GM18499 (cell line): ENCODE measurements around the gene KIAA1671.

Experiments
- ATAC-seq: cut with Tn5 transposase; IDR thresholded peaks from one replicate; pipeline ENCODE4 v1.9.1; 2021; ENCODE audit warnings: moderate number of reproducible peaks; ENCODE audit not compliant: insufficient read depth, unreplicated experiment

KIAA1671 gene

DNA sequence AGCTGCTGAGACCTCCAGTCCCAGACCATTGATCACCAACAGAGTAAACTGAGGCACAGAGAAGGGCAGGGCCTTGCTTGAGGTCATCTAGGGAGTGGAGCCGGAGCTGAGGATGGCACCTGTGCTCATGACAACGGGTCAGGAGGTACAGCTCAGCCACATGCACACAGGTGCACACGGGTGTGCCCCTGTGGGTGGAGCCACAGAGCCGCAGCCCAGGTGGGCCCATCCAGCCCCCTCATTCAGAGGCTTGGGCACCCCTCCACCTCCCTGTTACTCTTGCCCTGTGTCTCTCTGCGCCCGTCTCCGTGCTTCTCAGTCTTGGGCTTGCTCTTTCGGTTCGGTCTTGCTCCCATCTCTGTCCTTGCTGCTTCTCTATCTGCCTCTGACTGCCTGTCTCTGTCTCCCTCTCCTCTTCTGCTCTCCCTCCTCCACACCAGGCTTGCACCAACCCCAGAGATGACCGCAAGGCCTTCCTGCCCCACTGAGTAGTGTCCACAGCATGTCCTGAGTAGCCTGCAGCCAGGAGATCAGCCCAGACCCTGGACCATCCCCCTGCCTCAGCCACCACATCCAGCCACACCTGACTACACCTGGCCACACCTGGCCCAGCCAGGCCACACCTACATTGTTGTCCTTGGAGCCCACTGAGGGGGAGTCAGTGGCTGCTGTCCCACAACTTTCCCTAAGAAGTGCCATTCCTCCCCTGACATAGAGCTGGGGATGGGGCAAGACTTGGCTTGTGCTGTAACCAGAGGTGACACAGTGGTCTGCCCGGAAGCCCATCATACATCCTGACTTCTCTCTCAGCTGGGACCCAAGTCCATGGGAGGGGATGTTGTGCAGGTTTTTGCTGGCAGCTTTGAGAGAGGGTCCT lies 207.8 kb downstream of the KIAA1671 start:
- ATAC-seq: no peak

- ATAC-seq: no peak
Observed at GRCh38 chr22:25161017-25161915, 208.8 kb downstream of the KIAA1671 start.

- ATAC-seq: no peak
Observed at GRCh38 chr22:25161916-25162530, 209.5 kb downstream of the KIAA1671 start.

GRCh38 chr22:25162561-25162960 lies 210.0 kb downstream of the KIAA1671 start:
- no peak for ATAC-seq

DNA sequence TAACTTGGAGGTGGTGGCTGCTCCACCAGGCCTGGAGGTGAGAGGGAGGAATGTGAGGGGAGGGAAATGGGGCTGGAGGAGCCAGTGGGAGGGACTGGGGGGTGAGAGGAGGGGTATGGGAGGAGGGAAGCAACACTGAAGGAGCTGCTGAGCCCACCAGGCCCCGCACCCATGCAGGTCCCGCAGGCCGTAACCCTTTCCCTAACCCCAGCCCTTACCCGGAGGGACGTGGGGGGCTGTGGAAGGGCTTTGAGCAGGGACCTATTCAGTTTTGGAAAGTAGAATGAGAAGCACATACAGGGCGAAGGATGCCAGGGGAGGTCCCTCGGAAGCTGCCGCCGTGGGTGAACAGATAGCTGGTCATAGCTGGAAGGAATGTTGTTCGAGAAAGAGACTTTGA lies 213.3 kb downstream of the KIAA1671 start:
- no peak for ATAC-seq

- ATAC-seq: no peak
Observed at GRCh38 chr22:25166266-25167040, 213.9 kb downstream of the KIAA1671 start.

GRCh38 chr22:25167082-25167481 lies 214.6 kb downstream of the KIAA1671 start:
- no peak for ATAC-seq

DNA sequence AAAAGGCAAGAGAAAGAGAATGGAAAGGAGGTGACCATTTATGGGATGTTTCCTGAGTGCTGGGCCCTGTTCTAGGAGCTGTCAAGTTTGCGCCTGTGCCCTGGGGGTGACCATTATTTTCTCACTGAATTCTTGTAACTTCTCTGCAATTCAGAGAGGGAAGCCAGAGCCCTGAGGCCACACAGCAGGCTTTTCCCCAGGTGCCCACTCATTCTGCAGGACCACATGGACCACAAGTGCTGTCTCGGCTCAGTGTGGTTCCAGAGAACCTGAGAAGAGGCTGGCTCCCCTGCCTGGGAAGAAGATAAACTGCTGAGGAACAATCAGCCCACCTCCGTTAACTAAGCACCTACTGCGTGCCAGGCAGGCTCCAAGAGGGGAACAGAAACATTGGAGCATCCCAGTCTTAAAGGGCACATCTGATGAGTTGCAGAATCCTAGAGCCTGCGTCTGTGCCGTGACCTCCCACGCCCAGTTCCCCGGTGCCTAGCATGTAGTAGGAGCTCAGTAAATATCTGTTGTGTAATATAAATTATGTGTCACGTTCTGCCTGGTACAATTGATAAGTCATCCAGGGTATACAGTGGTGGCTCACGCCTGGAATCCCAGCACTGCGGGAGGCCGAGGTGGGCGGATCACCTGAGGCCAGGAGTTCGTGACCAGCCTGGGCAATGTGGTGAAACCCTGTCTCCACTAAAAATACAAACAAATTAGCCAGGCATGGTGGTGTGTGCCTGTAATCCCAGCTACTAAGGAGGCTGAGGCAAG lies 215.5 kb downstream of the KIAA1671 start:
- ATAC-seq: no peak

GRCh38 chr22:25169278-25170031 lies 216.9 kb downstream of the KIAA1671 start:
- ATAC-seq: no peak

DNA sequence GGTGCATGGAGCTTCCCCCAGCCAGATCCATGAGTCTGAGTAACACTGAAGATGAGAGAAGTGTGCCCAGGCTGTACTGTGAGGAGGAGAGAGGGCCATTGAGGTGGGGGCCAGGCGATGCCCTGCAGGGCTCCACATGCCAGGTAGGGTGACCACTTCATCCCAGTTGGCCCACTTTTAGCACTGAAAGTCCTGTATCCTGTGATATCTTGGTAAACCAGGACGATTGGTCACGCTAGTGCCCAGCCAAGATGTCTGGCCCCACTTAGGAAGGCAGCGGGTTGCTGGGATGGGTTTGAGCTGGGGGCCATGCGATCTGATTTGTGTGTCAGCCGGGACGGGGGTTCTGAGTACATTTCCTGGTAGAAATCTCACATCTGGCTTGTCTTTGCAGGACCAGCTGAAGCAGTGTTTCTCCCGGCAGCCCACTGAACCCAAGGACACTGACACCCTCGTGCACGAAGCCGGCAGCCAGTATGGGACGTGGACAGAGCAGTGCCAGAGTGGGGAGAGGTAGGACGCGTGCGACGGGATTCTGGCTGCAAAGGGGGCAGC lies 218.0 kb downstream of the KIAA1671 start:
- no peak for ATAC-seq

DNA sequence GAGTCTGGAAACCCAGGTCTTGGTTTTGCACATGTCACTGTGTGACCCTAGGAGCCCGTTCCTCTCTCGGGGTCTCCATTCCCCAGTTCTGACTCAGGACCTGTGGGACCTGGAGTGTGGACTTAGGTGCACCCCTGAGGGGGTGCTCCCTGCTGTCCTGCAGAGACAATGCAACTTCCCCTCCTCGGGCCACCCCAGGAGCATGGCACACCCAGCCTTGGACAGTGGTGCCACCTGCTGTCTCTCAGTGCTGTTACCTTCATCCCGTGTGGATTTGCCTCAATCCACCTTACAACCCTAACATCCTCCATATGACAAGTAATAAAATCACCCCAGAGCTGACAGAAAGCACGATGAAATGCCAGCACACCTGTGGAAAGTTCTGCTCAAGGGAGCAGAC lies 219.6 kb downstream of the KIAA1671 start:
- no peak for ATAC-seq

DNA sequence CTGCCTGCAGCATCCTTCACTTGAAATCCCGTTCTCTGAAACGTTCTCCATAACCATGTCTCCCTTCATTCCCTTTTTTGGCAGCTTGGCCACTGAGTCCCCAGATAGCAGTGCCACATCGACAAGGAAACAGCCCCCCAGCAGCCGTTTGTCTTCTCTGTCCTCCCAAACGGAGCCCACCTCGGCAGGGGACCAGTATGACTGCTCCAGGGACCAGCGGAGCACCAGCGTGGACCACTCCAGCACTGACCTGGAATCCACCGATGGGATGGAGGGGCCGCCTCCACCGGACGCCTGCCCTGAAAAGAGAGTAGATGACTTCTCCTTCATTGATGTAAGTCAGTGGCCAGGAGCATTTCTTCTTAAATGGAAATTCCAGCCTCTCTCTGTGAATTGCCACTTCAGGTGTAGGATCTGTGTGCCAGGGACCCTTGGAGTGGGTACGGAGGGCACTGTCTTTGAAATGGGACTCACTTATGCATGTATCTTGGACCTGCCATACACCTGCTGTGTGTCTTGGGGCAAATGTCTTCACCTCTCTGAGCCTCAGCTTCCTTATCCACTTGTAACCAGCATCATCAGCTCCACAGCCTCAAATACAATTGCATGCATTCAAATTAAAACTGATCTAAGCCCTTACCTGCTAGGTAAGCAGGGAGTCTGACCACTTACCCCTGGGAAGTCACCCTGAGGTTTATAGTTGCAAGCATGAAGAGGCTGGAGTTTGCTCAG lies 221.8 kb downstream of the KIAA1671 start:
- ATAC-seq: no peak

- ATAC-seq: no peak
Observed at GRCh38 chr22:25174888-25175411, 222.4 kb downstream of the KIAA1671 start.

- ATAC-seq: no peak
Observed at GRCh38 chr22:25176175-25176574, 223.7 kb downstream of the KIAA1671 start.

DNA sequence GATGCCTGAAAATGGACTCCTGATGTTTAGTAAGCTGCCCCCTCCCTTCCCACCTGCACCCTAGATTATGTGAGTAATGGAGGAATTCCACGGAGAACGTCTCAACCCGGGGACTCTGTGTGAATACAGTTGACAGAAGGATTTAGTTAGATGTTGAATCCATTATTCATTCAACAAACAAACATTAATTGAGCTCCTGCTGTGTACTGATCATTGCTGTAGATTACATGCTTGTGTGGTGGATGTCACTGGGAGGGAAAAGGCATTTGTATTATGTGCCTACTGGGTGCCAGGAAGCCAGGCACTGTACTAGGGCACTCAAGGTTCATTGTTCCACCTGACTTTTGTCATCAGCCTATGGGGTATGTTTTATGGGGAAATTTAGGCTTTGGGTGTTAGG lies 224.3 kb downstream of the KIAA1671 start:
- ATAC-seq: no peak

DNA sequence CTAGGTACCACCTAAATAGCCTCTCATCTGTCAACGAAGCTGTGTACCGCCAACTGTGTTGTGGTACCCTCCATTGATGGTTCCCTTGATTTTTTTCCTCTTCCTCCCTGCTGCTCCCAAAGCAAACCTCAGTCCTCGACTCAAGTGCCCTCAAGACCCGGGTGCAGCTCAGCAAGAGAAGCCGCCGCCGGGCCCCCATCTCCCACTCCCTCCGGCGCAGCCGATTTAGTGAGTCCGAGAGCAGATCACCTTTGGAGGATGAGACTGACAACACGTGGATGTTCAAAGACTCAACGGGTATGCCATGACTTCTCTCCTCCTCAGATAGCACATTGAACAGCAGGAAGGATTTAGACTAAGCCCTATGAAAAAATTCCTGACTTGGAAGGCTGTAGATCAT lies 224.7 kb downstream of the KIAA1671 start:
- no peak for ATAC-seq

- ATAC-seq: no peak
Observed at GRCh38 chr22:25177895-25178294, 225.4 kb downstream of the KIAA1671 start.
